Body of pancreas (tissue), 4 donors: ENCODE data around the gene NOA1. TPM values are rescaled to one million over a fixed set of nuclear protein-coding genes. Genes with fewer than 3 reads are reported as not detected.

Experiments used
- ATAC-seq: fragments of 150-250 bp; one replicate; pipeline ENCODE4 v1.9.1; 2016
- DNase-seq, 4 donors: peaks; one replicate each; pipeline ENCODE4 v3.0.0-alpha.2; 2019
- H3K27ac ChIP-seq, 4 donors: fragments of 200-600 bp; sonication (generic); 1 replicate in 3 of 4; 2 replicates in 1 of 4; pipeline versions ENCODE4 v1.5.1 to v1.6.1; 2016 to 2019; ENCODE audit warnings: mild to moderate bottlenecking in 1 of 4, mixed read lengths in 1 of 4, moderate library complexity in 1 of 4
- H3K27me3 ChIP-seq, 2 donors: fragments of 200-600 bp; sonication (generic); one replicate each; pipeline ENCODE4 v1.6.0; 2016; ENCODE audit warnings: mild to moderate bottlenecking in 1 of 2
- H3K36me3 ChIP-seq, 2 donors: fragments of 200-600 bp; sonication (generic); replicated peaks in 1 of 2; 2 replicates each; pipeline ENCODE4 v1.5.1; 2016; ENCODE audit warnings: low read depth in 2 of 2; ENCODE audit not compliant: insufficient read depth in 1 of 2
- H3K4me1 ChIP-seq: fragments of 200-600 bp; sonication (generic); one replicate; pipeline ENCODE4 v1.6.0; 2016
- H3K4me3 ChIP-seq, 2 donors: fragments of 200-600 bp; sonication (generic); 1 replicate in 1 of 2; 2 replicates in 1 of 2; pipeline ENCODE4 v1.5.1; 2016 to 2019
- H3K9me3 ChIP-seq, 3 donors: fragments of 200-600 bp; sonication (generic); 1 replicate in 2 of 3; 2 replicates in 1 of 3; pipeline ENCODE4 v1.5.1; 2016
- POLR2A ChIP-seq, 3 donors: fragments of 450-650 bp; IDR thresholded peaks; one replicate each; pipeline ENCODE4 v1.6.1; 2016; ENCODE audit warnings: antibody characterized with exemption in 3 of 3, mild to moderate bottlenecking in 2 of 3
- WGBS, 2 donors: methylation state at CpG; one replicate each; pipeline ENCODE4 v1.1.5; 2017; 5-methylcytosine and 5-hydroxymethylcytosine counted together
- intact Hi-C: fragments of 100-400 bp; cut with DNase I; formaldehyde crosslinking; loops from one replicate; pipeline ENCODE4 v1.15.1; 2023
- small RNA-seq: library from RNA; depleted of rRNA; stranded (forward); fragments of <200 nt; gene quantifications from one replicate; pipeline ENCODE3, GENCODE V24; 2016
- total RNA-seq, 2 donors: library from RNA; depleted of rRNA; stranded (reverse); fragments of >200 nt; gene quantifications; one replicate each; pipeline ENCODE4 v1.1.0, GENCODE V29; 2016
- TF ChIP-seq, protein P1 (sequence below), 7 experiments: fragments of 450-650 bp in 4 of 7; fragments of 200-600 bp in 3 of 7; sonication (generic) in 3 of 7; IDR thresholded peaks; one replicate each; pipeline ENCODE4 v1.5.1; 2016 to 2019; ENCODE audit warnings: antibody characterized with exemption in 7 of 7

The NOA1 gene
- total RNA-seq, 2 donors from 2014 or later, result 27.7 to 30.6 TPM

DNA sequence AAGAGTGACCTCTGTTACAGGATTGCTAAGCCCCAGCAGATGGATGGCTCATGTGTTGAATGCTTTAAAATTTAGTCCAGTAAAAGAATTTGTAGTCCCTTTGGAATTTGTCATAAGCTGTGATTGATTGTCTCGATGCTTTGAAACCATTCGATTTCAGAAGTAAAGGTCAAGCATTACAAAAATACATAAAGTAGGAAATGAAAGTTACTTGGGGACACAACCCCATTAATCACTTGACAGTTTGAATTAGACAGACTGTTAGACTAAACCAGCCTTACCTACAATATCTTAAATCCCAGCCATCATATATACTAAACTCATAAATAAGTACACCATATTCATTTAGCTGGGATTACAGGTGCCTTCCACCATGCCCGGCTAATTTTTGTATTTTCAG, 63.1 kb downstream of the NOA1 start:
- no peak for ATAC-seq
- Histone ChIP-seq H3K27me3 (no peaks in the 10 kb centered on the region), H3K9me3 (no peaks in the 10 kb centered on the region), H3K27ac (no peak overlapping the region), H3K4me1 (peaks cover 54% of the 10 kb centered on the region), H3K36me3 (no peaks in the 10 kb centered on the region), H3K4me3 (no peak overlapping the region)
- intact Hi-C loops, result no loop called here
- no peak for DNase-seq
- WGBS, 2 donors, result 67 to 73% methylated on average over 3 of the region's 3 CpGs
- TF ChIP-seq POLR2A (IDR thresholded peaks at IDR 0.05), result no peak
- TF ChIP-seq, protein P1, sequence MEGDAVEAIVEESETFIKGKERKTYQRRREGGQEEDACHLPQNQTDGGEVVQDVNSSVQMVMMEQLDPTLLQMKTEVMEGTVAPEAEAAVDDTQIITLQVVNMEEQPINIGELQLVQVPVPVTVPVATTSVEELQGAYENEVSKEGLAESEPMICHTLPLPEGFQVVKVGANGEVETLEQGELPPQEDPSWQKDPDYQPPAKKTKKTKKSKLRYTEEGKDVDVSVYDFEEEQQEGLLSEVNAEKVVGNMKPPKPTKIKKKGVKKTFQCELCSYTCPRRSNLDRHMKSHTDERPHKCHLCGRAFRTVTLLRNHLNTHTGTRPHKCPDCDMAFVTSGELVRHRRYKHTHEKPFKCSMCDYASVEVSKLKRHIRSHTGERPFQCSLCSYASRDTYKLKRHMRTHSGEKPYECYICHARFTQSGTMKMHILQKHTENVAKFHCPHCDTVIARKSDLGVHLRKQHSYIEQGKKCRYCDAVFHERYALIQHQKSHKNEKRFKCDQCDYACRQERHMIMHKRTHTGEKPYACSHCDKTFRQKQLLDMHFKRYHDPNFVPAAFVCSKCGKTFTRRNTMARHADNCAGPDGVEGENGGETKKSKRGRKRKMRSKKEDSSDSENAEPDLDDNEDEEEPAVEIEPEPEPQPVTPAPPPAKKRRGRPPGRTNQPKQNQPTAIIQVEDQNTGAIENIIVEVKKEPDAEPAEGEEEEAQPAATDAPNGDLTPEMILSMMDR (IDR thresholded peaks at IDR 0.05), result no peak

Small RNA genes lying within 50 kb of the gene (small RNA-seq; reads per million reads assigned to genes)
- not detected for gene RNU6-998P

Other genes with a start within 250 kb of the NOA1 start
- gene SPINK2, start 155.9 kb downstream of the NOA1 start, total RNA-seq, result not detected
- 10 to 100 TPM; 17.1 to 19.8 TPM for gene REST, start 69.7 kb downstream of the NOA1 start, total RNA-seq
- 10 to 100 TPM; 38.6 to 46.2 TPM for gene POLR2B, start 1.3 kb upstream of the NOA1 start, total RNA-seq
- 1,000 to 10,000 TPM in 1 of 2 donors, 100 to 1,000 TPM in 1; 758 to 1,249 TPM for gene IGFBP7, start 132.8 kb upstream of the NOA1 start, total RNA-seq